NCI-H1930 (cell line): Measurements from ENCODE around the gene LRTM2.

Experiments used
- DNase-seq, 2 experiments: peaks; one replicate each; lab custom pipeline; 2025; lab: John Stamatoyannopoulos, UW

The LRTM2 gene

GRCh38 chr12:1865284-1865866, 45.0 kb downstream of the LRTM2 start:
- no peak for DNase-seq

DNA sequence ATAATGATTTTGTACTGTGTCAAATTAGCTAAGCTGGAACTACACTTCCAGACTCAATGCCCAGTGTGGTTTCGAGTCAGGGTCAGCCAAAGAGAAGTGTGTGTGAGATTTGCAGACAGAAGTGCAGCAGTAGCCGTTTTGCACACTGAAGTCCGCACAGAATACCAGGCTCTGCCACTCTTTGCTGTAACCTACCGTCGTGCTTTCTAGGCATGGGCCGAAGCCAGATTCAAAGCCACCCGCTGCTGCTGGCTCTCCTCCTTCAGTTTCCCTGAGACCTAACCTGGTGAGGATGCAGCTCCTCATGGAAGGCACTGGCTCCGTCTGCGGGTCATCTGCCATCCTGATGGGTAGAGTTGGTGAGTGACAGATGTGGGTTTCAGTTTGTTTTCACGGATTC, 48.8 kb downstream of the LRTM2 start:
- DNase-seq, result no peak

GRCh38 chr12:1870086-1870485, 49.7 kb downstream of the LRTM2 start:
- no peak for DNase-seq

GRCh38 chr12:1870998-1871917, 50.9 kb downstream of the LRTM2 start:
- DNase-seq, result no peak

- DNase-seq, result no peak
These were observed 51.6 kb downstream of the LRTM2 start for GRCh38 chr12:1872001-1872400.

GRCh38 chr12:1872448-1872847, 52.1 kb downstream of the LRTM2 start:
- no peak for DNase-seq

DNA sequence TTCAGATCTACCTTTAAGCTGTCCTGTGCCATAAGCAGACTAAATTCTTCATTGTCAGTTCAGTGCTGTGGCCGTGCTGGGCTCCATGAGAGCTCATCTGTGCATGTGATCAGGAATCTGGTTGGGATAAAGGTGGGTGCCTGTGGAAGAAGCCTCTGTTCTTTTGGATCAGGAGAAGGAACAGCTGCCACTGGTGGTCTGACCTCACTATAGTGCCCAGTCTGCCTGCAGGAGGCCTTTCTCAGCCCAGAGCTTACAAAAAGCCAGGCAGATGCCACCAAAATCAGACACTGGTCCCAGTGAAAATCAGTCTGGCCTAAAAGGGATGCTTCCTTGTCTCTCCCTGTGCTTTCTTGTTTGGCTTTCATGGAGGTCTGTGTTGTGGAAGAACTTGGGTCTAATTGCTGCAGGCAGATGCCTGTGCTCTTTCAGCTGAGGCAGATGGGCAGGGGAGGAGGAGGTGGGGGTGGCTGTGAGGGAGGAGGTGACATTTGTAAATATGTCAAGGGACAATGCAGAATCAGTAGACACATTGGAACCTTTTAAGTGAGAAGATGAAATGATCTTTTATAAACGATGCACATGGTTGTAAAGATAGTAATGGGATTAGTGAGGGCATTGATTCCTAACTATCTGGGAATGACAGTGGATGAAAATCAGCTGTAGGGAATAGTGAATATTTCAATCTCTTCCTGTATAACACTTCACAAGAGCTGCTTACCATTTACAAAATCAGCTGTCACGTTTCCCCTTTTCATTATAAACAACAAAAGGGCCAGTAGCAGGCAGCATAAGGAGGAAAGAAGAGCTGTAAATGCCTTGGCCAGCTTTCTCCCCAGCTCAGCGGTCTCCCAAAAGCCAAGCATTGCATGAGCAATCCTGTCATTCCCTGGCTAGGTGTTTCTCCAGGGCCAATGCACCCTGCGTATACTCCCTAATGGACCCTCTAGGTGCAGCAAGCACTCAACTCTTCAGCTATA, 53.5 kb downstream of the LRTM2 start:
- no peak for DNase-seq

DNA sequence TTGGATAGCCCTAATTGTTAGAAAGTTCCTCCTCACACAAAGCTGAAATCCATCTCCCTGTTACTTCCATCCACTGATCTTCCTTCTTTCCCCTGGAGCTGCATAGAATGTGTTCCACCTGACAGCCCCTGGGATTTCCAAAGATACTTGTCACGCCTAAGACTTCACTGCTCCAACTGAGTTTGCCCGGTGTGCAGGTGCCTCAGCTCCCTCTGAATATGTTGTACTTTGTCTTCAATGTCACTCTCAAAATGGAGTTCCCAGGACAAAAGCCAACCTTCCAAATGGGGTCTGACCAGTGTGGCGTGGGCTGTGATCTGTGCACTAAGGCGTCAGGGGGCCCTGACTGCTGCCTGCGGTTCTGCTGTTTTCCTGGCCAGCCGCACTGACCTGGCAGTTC, 55.2 kb downstream of the LRTM2 start:
- DNase-seq, result no peak

GRCh38 chr12:1876086-1876485, 55.7 kb downstream of the LRTM2 start:
- no peak for DNase-seq

DNA sequence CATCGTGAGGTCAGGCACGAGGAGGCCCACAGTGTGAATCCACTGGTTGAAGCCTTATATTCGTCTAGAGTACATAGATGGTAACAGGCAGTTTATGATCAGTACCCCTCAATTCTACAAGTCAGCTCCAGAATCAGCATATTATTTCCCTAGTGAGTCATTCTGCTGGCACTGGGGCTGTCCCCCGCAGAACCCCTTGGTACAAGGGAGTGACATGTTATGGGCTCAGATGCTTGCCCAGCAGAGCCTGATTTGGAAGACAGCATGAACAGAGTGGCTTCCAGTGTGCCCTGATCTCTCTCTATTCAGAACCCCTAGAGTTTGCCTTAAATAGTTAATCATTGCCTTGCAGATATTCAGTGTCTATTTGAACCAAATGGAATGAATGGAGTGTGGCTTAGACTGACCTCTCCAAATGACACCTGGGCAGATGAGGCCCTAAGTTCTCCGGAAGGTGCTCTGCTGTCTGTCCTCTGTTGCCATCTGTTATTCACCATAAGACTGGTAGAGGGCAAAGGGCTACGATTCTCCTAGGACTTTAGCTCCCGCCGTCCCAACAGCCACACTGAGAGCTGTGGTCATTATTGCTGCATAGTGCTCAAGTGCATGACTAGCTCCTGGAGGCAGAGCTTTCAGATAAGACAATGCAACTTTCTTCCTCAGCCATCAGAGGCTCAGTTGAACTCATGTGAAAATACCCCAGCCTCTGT, 57.0 kb downstream of the LRTM2 start:
- no peak for DNase-seq

GRCh38 chr12:1878214-1878613, 57.8 kb downstream of the LRTM2 start:
- no peak for DNase-seq

GRCh38 chr12:1878695-1879094, 58.3 kb downstream of the LRTM2 start:
- no peak for DNase-seq

DNA sequence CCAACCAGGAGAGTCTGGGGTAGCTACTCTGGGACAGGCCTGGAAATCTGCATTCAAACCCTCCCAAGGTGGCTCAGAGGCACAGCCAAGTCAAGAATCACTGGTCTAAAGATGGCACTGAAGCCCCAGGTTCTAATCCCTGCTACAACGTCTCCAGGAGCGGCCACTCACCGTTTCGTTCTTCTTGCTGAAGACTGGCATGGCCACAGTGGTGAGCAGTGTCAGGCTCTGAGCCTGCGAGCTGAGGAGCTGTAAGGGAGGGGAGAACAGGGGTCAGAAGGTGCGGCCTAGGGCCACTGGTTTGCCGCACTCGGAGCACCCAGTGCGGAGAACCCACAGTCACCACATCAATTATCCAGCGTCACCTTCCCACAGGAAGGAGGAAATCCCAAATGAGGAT, 59.3 kb downstream of the LRTM2 start:
- DNase-seq, result no peak

- no peak for DNase-seq
These were observed 59.9 kb downstream of the LRTM2 start for GRCh38 chr12:1880153-1880845.

DNA sequence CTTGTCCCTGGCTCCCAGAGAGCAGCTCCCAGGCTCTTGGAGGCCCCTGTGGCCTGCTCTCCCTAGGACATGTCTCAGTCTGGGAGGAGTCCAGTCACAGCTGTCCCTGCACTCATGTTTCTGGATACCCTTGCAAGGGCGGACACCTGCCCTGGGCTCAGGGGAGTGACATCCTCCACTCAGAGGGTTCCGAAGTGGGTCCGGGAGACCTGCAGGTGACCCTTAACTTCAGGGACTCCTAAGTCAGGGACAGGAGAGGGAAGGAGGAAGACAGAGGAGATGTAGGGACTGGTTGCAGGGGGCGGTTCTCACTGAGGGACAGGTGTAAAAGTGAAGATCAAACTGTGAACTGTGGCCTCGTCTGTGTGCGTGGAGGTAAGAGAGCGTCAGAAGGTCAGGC, 60.5 kb downstream of the LRTM2 start:
- no peak for DNase-seq

- no peak for DNase-seq
These were observed 60.9 kb downstream of the LRTM2 start for GRCh38 chr12:1881301-1881700.

DNA sequence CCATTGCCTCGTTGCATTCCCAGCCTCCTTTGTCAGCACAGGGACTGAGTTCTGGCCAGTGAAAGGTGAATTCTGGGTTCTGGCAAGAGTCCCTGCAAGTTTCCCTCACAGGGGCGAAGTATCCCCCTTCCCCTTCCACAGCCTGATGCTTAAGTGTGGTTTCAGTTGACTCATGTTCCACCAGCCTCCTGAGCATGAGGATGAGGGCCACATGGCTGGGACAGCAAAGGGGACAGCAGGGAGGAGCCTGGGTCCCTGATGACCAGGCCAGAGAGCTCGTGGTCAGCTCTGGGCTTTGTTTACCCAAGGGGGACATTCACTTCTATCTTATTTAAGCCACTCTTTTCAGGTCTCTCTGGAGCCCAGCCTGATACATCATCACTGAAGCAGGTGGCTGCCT, 61.6 kb downstream of the LRTM2 start:
- no peak for DNase-seq

GRCh38 chr12:1882405-1882804, 62.0 kb downstream of the LRTM2 start:
- no peak for DNase-seq

DNA sequence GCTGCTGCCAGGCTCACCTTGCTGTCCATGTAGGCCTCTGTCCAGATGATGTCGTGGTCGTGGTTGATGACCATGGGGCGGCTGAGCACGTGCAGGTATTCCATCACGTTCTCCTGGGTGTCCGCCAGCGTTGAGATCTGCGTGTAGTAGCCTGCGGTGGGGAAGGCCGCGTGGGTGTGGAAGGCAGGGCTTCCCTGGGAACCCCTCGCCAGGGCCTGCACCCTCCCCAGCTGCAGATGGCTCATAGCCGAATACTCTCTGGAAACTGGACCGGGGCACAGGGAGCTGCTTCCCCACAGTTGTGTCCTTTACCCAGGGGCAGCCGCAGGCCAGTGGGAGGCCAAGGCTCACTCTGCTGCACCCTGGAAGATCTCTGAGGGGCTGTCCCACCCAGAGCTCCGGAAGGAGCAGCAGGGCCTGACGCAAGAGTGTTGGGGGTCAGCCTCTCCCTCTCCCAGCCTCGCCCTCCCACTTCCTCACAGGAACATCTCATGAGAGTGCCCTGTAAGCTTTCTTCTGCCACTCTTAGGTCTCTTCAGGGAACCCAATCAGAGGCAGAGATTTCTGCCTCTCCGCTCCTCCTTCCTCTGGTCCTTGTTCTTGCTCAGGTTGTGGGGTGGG, 62.6 kb downstream of the LRTM2 start:
- DNase-seq, result no peak

DNA sequence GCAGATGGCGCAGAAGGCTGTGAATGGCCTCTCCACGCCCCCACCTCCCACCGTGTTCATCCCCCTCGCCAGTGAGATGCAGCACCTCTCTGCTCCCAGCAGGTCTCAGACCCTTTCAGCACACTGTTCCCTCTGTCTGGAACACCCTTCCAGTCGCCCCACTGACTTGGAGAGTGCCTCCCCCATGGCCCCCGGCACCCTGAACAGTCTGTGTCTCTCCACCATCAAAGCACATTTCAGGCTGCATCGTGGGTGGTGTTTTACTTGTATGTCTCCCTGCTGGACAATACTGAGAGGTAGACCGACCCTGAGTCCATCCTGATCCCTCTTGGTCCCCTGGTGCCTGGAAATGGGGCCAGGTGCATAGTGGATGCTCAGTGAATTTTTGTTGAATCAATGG, 63.1 kb downstream of the LRTM2 start:
- DNase-seq, result no peak

GRCh38 chr12:1884651-1885050, 64.3 kb downstream of the LRTM2 start:
- DNase-seq, result no peak
